GM12875 (cell line): Measurements from ENCODE around the gene KRTAP5-10.
"Not testable (repeated sequence)": the region's sequence is repeated elsewhere in the genome, so short reads cannot be mapped to it uniquely, and the experiment has no call there.

Experiments
- H3K4me3 ChIP-seq: one replicate; pipeline ENCODE4 v1.5.1; 2011; ENCODE audit warnings: low read depth, low read length, control low read depth
- CTCF ChIP-seq: IDR thresholded peaks from 2 replicates; pipeline ENCODE4 v1.5.1; 2011; ENCODE audit warnings: low read depth, mild to moderate bottlenecking, control low read depth, inconsistent platforms, low read length, moderate library complexity, borderline replicate concordance; ENCODE audit not compliant: insufficient read depth

Gene KRTAP5-10

GRCh38 chr11:71580057-71581003, 15.0 kb downstream of the KRTAP5-10 start:
- peak; percentile 90 for TF ChIP-seq CTCF
- H3K4me3 ChIP-seq, result no peak overlapping the region

- no peak overlapping the region for H3K4me3 ChIP-seq
- TF ChIP-seq CTCF, result no peak
Observed at GRCh38 chr11:71581826-71582225, 16.5 kb downstream of the KRTAP5-10 start.

GRCh38 chr11:71582309-71582895, 17.0 kb downstream of the KRTAP5-10 start, which contains the start of gene KRTAP5-11:
TSS of gene KRTAP5-11 (minus strand) at chr11:71582875. CDS start at chr11:71582837, 38 bp downstream.
- no peak for TF ChIP-seq CTCF
- no peak within 1 kb of the TSS for H3K4me3 ChIP-seq

- not testable (repeated sequence) for H3K4me3 ChIP-seq
Observed at GRCh38 chr11:71582969-71583368, 17.6 kb downstream of the KRTAP5-10 start.

GRCh38 chr11:71585673-71586072, 20.3 kb downstream of the KRTAP5-10 start:
- not testable (repeated sequence) for H3K4me3 ChIP-seq

- not testable (repeated sequence) for H3K4me3 ChIP-seq
Observed at GRCh38 chr11:71588314-71588713, 23.0 kb downstream of the KRTAP5-10 start.

- H3K4me3 ChIP-seq, result not testable (repeated sequence)
- peak; percentile 35; the same call in 1 of the 2 replicates for TF ChIP-seq CTCF
Observed at GRCh38 chr11:71588822-71589545, 23.6 kb downstream of the KRTAP5-10 start.

GRCh38 chr11:71589546-71589920, 24.2 kb downstream of the KRTAP5-10 start:
- not testable (repeated sequence) for H3K4me3 ChIP-seq

GRCh38 chr11:71603221-71603620, 37.9 kb downstream of the KRTAP5-10 start:
- not testable (repeated sequence) for H3K4me3 ChIP-seq
